ENCODE data around the gene FNIP2.

DNA sequence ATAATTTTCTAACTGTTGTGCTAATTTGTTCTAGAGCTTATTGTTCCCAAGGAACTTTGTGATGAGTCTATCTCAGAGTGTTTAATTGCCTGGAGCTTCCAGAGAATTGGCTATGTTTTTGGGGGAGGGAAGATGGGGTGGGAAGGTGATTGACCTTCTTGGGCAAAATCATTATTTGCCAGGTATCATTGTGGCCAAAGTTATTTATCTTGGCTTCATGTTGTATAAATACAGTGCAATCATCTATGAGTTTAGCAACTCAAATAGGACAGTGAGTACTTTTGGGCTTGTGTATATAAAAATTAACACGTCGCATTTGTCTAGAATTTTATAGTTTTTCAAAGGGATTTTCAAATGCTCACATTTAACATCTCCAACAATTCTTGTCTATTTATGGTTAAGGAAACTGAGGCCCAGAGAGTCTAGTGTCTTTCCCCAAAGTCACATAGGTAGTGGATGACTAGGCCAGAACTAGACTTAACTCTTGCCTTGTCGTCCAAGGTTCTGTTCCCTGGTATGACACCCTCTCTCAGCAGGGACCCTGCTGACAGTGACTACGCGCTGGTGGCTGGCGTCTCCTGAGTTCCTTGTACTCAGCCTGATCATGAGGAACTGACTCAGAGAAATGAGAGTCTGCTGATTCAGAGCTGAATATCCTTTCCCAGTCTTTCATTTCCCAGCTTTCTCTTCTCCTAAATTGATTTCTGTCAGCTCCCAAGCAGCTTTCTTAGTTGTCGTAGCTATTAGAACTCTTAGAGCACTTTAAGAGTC is 27.7 kb downstream of the FNIP2 start:
- TF ChIP-seq, protein P1, sequence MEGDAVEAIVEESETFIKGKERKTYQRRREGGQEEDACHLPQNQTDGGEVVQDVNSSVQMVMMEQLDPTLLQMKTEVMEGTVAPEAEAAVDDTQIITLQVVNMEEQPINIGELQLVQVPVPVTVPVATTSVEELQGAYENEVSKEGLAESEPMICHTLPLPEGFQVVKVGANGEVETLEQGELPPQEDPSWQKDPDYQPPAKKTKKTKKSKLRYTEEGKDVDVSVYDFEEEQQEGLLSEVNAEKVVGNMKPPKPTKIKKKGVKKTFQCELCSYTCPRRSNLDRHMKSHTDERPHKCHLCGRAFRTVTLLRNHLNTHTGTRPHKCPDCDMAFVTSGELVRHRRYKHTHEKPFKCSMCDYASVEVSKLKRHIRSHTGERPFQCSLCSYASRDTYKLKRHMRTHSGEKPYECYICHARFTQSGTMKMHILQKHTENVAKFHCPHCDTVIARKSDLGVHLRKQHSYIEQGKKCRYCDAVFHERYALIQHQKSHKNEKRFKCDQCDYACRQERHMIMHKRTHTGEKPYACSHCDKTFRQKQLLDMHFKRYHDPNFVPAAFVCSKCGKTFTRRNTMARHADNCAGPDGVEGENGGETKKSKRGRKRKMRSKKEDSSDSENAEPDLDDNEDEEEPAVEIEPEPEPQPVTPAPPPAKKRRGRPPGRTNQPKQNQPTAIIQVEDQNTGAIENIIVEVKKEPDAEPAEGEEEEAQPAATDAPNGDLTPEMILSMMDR (conservative IDR thresholded peaks at IDR 0.05; ENCODE audit: low read length), result no peak
- TF ChIP-seq EZH2phosphoT487 (IDR thresholded peaks at IDR 0.05; ENCODE audit: borderline replicate concordance), result no peak
